Measurements from ENCODE around the gene RNF212B. TPM values are rescaled to one million over a fixed set of nuclear protein-coding genes. Genes with fewer than 3 reads are reported as not detected.

The RNF212B gene
- total RNA-seq, 4 donors from 2014 or later, result not detected

DNA sequence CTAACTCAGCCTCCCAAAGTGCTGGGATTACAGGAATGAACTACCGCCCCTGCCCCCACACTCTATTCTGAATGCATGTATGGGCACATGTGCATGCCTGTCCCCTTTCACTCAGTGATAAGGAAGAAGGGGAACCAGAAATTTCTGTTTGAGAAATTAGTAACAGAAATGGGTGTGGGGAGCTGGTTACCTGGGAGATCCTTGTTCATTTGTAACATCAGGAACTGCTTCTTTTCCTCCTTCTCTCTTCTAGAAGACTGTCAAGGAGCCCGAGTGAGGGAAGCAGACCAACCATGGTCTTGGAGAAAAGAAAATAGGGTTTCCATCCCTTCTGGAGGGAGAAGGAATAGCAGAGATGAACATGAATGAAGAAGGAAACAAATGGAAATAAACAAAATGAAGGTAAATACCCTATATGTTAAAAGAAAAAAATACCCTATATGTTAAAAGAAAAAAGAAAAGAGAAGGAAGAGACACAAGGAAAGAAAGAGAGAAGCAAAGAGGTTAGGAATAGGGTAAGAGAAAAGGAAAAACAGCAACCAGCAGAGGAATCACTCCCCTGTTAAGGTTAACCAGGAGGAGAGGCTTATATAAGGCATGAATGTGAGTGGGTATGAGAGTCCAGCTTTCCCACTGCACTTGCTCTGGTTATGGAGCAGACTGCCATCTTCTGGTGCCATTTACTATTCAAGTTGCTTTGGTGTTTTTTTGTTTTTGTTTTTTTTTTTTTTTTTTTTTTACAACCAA lies 61.6 kb downstream of the RNF212B start:
- DNase-seq, result no peak
- 34 to 53% methylated on average over 2 of the region's 2 CpGs for WGBS, 2 donors
- no peaks in the 10 kb centered on the region for H3K27me3 ChIP-seq
- peaks cover 16 to 69% (median 33%) of the 10 kb centered on the region in 3 donors for H3K4me1 ChIP-seq
- H3K36me3 ChIP-seq, result peaks cover 0 to 14% (median 0%) of the 10 kb centered on the region in 3 donors
- H3K4me3 ChIP-seq, result peak overlapping the region in 1 of 4 donors; percentile 0
- TF ChIP-seq, protein P1, sequence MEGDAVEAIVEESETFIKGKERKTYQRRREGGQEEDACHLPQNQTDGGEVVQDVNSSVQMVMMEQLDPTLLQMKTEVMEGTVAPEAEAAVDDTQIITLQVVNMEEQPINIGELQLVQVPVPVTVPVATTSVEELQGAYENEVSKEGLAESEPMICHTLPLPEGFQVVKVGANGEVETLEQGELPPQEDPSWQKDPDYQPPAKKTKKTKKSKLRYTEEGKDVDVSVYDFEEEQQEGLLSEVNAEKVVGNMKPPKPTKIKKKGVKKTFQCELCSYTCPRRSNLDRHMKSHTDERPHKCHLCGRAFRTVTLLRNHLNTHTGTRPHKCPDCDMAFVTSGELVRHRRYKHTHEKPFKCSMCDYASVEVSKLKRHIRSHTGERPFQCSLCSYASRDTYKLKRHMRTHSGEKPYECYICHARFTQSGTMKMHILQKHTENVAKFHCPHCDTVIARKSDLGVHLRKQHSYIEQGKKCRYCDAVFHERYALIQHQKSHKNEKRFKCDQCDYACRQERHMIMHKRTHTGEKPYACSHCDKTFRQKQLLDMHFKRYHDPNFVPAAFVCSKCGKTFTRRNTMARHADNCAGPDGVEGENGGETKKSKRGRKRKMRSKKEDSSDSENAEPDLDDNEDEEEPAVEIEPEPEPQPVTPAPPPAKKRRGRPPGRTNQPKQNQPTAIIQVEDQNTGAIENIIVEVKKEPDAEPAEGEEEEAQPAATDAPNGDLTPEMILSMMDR (IDR thresholded peaks at IDR 0.05), result no peak
- no peak for TF ChIP-seq POLR2A (IDR thresholded peaks at IDR 0.05)
- H3K9me3 ChIP-seq, result no peaks in the 10 kb centered on the region
- intact Hi-C loops (cut with DNase I), result loop anchor here (10.0 kb wide), 1 partner anchor 115 kb away; the partner anchor contains the start of gene SLC7A8
- peak overlapping the region; percentile 80 to 99 (median 96) for H3K27ac ChIP-seq

DNA sequence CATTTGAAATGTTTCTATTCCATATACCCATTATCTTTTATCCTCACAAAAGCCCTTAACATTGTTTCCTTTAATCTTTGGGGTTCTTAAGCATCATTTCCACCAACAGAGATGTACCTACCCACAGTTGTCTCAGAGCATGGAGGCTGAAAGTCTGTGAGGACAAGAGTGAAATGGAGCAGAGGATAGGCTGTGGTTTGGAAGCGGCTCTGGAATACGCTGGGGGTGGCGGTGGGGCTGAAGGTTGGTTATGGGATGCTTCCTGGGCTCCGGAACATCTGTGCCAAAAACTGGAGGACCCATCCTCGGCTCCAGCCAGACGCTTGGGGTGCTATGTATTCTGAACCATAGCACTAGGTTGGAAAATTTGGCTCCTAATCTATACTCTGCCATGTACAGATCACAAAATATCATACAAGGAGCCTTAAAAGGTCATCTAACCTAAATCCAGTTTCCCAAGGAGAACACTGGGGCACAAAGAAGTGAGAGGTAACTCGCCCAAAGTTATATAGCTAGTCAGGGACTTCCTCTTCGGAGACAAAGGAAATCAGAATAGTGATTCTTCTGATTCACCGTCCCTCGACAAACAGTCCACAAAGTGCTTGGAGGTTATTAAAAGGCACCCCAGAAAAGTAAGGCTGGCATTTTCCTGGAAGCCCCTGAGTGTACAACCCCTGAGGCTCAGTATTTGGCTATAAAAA lies 62.4 kb downstream of the RNF212B start:
- 33 to 40% methylated on average over 9 to 10 of the region's 10 CpGs for WGBS, 2 donors
- peak overlapping the region; percentile 94 to 99 (median 96) for H3K27ac ChIP-seq
- TF ChIP-seq POLR2A (IDR thresholded peaks at IDR 0.05), result no peak
- TF ChIP-seq, protein P1 (IDR thresholded peaks at IDR 0.05), result no peak
- no peaks in the 10 kb centered on the region for H3K27me3 ChIP-seq
- intact Hi-C loops (cut with DNase I), result loop anchor here (10.0 kb wide), 1 partner anchor 115 kb away; the partner anchor contains the start of gene SLC7A8
- DNase-seq, result no peak
- no peaks in the 10 kb centered on the region for H3K9me3 ChIP-seq
- peaks cover 16 to 62% (median 27%) of the 10 kb centered on the region in 3 donors for H3K4me1 ChIP-seq
- peak overlapping the region; percentile 59 to 85 (median 64) for H3K4me3 ChIP-seq
- peaks cover 0 to 14% (median 0%) of the 10 kb centered on the region in 3 donors for H3K36me3 ChIP-seq

DNA sequence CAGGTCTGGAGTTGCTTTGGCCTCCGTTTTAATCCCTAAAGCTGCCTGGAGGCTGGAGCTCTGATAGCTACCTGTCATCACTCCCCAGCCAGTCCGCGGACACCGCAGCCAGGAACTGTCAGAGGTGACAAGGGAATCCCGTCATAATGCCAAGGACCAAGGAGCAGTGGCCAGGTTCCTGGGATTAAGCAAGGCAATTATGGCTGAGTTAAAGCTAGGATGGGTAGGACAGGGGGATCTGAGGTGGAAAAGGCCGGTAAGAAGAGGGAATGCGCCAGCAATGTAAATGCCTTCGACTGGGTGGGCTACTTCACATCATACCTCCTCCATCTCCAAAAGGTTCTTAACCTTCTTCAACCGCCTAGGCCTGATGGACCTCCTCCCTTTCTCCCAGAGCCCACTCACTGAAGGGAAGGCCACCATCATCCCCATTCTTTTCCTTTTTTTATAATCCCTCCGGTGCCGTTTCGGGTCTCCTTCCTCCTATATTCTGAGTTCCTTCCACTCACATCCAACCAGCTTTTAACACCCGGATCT lies 63.0 kb downstream of the RNF212B start:
- Histone ChIP-seq H3K27ac (peak overlapping the region; percentile 94 to 99 (median 96)), H3K9me3 (no peaks in the 10 kb centered on the region), H3K27me3 (no peaks in the 10 kb centered on the region), H3K4me1 (peaks cover 16 to 60% (median 30%) of the 10 kb centered on the region in 3 donors), H3K36me3 (peaks cover 0 to 14% (median 0%) of the 10 kb centered on the region in 3 donors), H3K4me3 (peak overlapping the region; percentile 59 to 85 (median 64))
- WGBS, 2 donors, result 0% methylated on average over 10 of the region's 13 CpGs
- intact Hi-C loops (cut with DNase I), result no loop called here
- DNase-seq, result no peak
- TF ChIP-seq, protein P1 (IDR thresholded peaks at IDR 0.05), result no peak
- no peak for TF ChIP-seq POLR2A (IDR thresholded peaks at IDR 0.05)

DNA sequence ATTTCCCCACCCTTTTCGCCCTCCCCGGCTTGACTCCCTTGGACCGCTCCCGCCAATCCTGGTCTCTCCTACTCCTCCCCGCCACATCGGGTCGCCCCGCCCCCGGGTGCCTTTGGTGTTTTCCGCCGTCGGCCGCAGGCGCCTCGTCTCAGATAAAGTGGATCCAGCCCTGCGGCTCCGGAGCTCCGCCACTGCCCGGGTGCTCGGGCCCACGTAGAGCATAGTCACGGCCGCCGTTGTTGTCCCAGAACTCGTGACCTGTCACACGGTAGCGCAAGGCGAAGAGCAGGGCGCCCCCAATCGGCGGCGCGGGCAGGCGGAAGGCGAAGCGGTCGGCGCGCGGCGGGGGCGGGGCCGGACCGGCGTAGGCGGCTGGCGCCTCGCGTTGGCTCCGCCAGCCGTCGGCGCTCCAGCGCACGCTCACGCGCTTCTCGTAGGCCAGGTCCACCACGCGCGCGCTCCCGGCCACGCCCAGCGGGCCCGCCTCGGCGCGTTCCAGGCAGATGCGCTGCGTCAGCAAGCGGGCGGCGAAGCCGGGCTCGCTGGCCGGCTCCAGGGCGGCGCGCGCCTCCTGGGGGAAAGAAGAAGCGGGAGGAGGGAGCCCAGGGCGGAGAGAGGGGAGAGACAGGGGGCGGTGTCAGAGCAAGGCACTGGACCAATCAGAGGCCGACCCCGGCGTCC lies 63.7 kb downstream of the RNF212B start:
- peak; percentile 93 for DNase-seq
- Histone ChIP-seq H3K36me3 (peaks cover 0 to 11% (median 0%) of the 10 kb centered on the region in 3 donors), H3K27ac (peak overlapping the region; percentile 95 to 99 (median 98)), H3K4me3 (peak overlapping the region; percentile 61 to 85 (median 73)), H3K9me3 (no peaks in the 10 kb centered on the region), H3K4me1 (peaks cover 16 to 64% (median 35%) of the 10 kb centered on the region in 3 donors), H3K27me3 (no peaks in the 10 kb centered on the region)
- TF ChIP-seq POLR2A (IDR thresholded peaks at IDR 0.05), result peak in 2 of 4 donors; percentile 45 to 60
- TF ChIP-seq, protein P1 (IDR thresholded peaks at IDR 0.05), result peak; percentile 37 to 92 (median 84)
- 0% methylated on average over 2 to 15 of the region's 87 CpGs for WGBS, 2 donors
- intact Hi-C loops (cut with DNase I), result no loop called here
